Measurements from ENCODE around the gene CAMK1D.

- TF ChIP-seq, protein P1, sequence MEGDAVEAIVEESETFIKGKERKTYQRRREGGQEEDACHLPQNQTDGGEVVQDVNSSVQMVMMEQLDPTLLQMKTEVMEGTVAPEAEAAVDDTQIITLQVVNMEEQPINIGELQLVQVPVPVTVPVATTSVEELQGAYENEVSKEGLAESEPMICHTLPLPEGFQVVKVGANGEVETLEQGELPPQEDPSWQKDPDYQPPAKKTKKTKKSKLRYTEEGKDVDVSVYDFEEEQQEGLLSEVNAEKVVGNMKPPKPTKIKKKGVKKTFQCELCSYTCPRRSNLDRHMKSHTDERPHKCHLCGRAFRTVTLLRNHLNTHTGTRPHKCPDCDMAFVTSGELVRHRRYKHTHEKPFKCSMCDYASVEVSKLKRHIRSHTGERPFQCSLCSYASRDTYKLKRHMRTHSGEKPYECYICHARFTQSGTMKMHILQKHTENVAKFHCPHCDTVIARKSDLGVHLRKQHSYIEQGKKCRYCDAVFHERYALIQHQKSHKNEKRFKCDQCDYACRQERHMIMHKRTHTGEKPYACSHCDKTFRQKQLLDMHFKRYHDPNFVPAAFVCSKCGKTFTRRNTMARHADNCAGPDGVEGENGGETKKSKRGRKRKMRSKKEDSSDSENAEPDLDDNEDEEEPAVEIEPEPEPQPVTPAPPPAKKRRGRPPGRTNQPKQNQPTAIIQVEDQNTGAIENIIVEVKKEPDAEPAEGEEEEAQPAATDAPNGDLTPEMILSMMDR (IDR thresholded peaks at IDR 0.05; ENCODE audit: borderline replicate concordance, extremely low read depth, low read length, poor library complexity, severe bottlenecking) = no peak
- no peak for TF ChIP-seq EZH2 (IDR thresholded peaks at IDR 0.05; ENCODE audit: borderline replicate concordance, low read depth, low read length, severe bottlenecking)
Measured at GRCh38 chr10:12390733-12391132, 41.4 kb downstream of the CAMK1D start.

All from DND-41 (cell line).